H1 (cell line): ENCODE results near the gene EOLA1. TPM values are rescaled to one million over a fixed set of nuclear protein-coding genes. Genes with fewer than 3 reads are reported as not detected.

Source experiments
- CTCF ChIA-PET: fragments of 300-600 bp; sonication (Branson Sonifier 250); formaldehyde crosslinking; loops from one replicate; lab custom pipeline; 2021; ENCODE audit not compliant: partially characterized antibody; lab: Charles Lee
- POLR2A ChIA-PET: fragments of 300-600 bp; sonication (Branson Sonifier 250); formaldehyde crosslinking; loops from one replicate; lab custom pipeline; 2021; ENCODE audit warnings: inconsistent platforms; ENCODE audit not compliant: partially characterized antibody; lab: Charles Lee
- DNase-seq, 2 experiments: peaks; one replicate each; pipeline versions ENCODE4 v3.0.0 to v3.0.0-alpha.2; 2010 to 2022; ENCODE audit warnings: low spot score in 2 of 2, low read depth in 1 of 2, mixed read lengths in 1 of 2
- FAIRE-seq: peaks from 2 replicates; lab custom pipeline; 2011; peaks lifted over from hg19 to GRCh38; lab: Jason Lieb, UNC
- H2AFZ ChIP-seq: 2 replicates; pipeline ENCODE4 v1.8.1; 2012; ENCODE audit warnings: low read length, inconsistent platforms
- H2AK5ac ChIP-seq: 2 replicates; pipeline ENCODE4 v1.6.1; 2013; ENCODE audit warnings: low read depth, low read length
- H2BK120ac ChIP-seq: replicated peaks from 2 replicates; pipeline ENCODE3; 2013; ENCODE audit warnings: low read depth, low read length, inconsistent platforms
- H2BK12ac ChIP-seq: 2 replicates; pipeline ENCODE4 v1.6.1; 2013; ENCODE audit warnings: low read depth, low read length
- H2BK15ac ChIP-seq: 2 replicates; pipeline ENCODE4 v1.6.1; 2013; ENCODE audit warnings: low read length
- H2BK20ac ChIP-seq: 2 replicates; pipeline ENCODE4 v1.6.1; 2013; ENCODE audit warnings: low read length
- H2BK5ac ChIP-seq: 2 replicates; pipeline ENCODE4 v1.6.1; 2013; ENCODE audit warnings: low read depth, low read length
- H3K14ac ChIP-seq: 2 replicates; pipeline ENCODE4 v1.6.1; 2013; ENCODE audit warnings: inconsistent platforms; ENCODE audit not compliant: insufficient read length
- H3K18ac ChIP-seq: 2 replicates; pipeline ENCODE4 v1.6.1; 2013; ENCODE audit warnings: low read length; ENCODE audit errors: extremely low read depth
- H3K23ac ChIP-seq: 2 replicates; pipeline ENCODE4 v1.6.1; 2013; ENCODE audit warnings: inconsistent platforms; ENCODE audit not compliant: insufficient read length
- H3K23me2 ChIP-seq: 2 replicates; pipeline ENCODE4 v1.6.1; 2013; ENCODE audit warnings: low read depth, low read length
- H3K27ac ChIP-seq: 2 replicates; pipeline ENCODE4 v1.6.1; 2011; ENCODE audit warnings: low read depth, low read length, inconsistent platforms
- H3K27me3 ChIP-seq, 4 experiments: replicated peaks in 1 of 4; 1 replicate in 1 of 4; 2 replicates in 3 of 4; pipeline versions ENCODE4 v1.6.1 to v1.8.1; 2011 to 2013; ENCODE audit warnings: low read length in 3 of 4, mild to moderate bottlenecking in 3 of 4, inconsistent platforms in 2 of 4, mixed read lengths in 2 of 4, moderate library complexity in 1 of 4; ENCODE audit not compliant: control insufficient read depth in 3 of 4, insufficient read depth in 3 of 4; ENCODE audit errors: extremely low read depth in 1 of 4
- H3K36me3 ChIP-seq, 4 experiments: 2 replicates each; pipeline versions ENCODE4 v1.6.1 to v1.8.1; 2011 to 2013; ENCODE audit warnings: mild to moderate bottlenecking in 4 of 4, low read length in 3 of 4, moderate library complexity in 2 of 4, control low read depth in 1 of 4, inconsistent platforms in 1 of 4; ENCODE audit not compliant: insufficient read depth in 4 of 4, control insufficient read depth in 2 of 4
- H3K4ac ChIP-seq: replicated peaks from 2 replicates; pipeline ENCODE3; 2013; ENCODE audit warnings: low read length, low read depth, mixed read lengths, inconsistent platforms; ENCODE audit not compliant: insufficient read length
- H3K4me1 ChIP-seq, 4 experiments: replicated peaks in 1 of 4; 1 replicate in 1 of 4; 2 replicates in 3 of 4; pipeline versions ENCODE4 v1.6.1 to v1.8.1; 2011 to 2013; ENCODE audit warnings: low read length in 3 of 4, inconsistent platforms in 2 of 4, mixed read lengths in 1 of 4; ENCODE audit not compliant: insufficient read depth in 4 of 4, control insufficient read depth in 3 of 4
- H3K4me2 ChIP-seq, 2 experiments: 2 replicates each; pipeline versions ENCODE4 v1.6.1 to v1.8.1; 2011 to 2013; ENCODE audit warnings: low read depth in 2 of 2, low read length in 2 of 2, control low read depth in 1 of 2, inconsistent platforms in 1 of 2, mild to moderate bottlenecking in 1 of 2; ENCODE audit not compliant: insufficient read depth in 1 of 2
- H3K4me3 ChIP-seq, 4 experiments: fragments of 200-600, 300-600 bp in 1 of 4; sonication (generic), shearing (Covaris generic), sonication (Bioruptor Twin) in 1 of 4; 2 replicates each; pipeline versions ENCODE4 v1.5.1 to v1.8.1; 2011 to 2016; ENCODE audit warnings: low read length in 4 of 4, low read depth in 3 of 4, control low read depth in 2 of 4, inconsistent platforms in 2 of 4, mild to moderate bottlenecking in 2 of 4, mixed read lengths in 1 of 4, moderate library complexity in 1 of 4; ENCODE audit not compliant: insufficient read depth in 2 of 4; ENCODE audit errors: extremely low read depth in 1 of 4
- H3K56ac ChIP-seq: replicated peaks from 2 replicates; pipeline ENCODE3; 2013; ENCODE audit warnings: low read depth, mild to moderate bottlenecking, mixed read lengths, low read length, inconsistent platforms; ENCODE audit not compliant: insufficient read length
- H3K79me1 ChIP-seq: 2 replicates; pipeline ENCODE4 v1.6.1; 2013; ENCODE audit warnings: low read depth, low read length, control low read depth
- H3K79me2 ChIP-seq, 2 experiments: 2 replicates each; pipeline versions ENCODE4 v1.6.1 to v1.8.1; 2012 to 2013; ENCODE audit warnings: low read length in 2 of 2, mild to moderate bottlenecking in 2 of 2, inconsistent platforms in 1 of 2; ENCODE audit not compliant: insufficient read depth in 2 of 2, control insufficient read depth in 1 of 2
- H3K9ac ChIP-seq, 4 experiments: replicated peaks in 1 of 4; 1 replicate in 1 of 4; 2 replicates in 3 of 4; pipeline versions ENCODE4 v1.6.1 to v1.8.1; 2011 to 2013; ENCODE audit warnings: low read depth in 3 of 4, low read length in 3 of 4, control low read depth in 2 of 4, mild to moderate bottlenecking in 2 of 4, moderate library complexity in 2 of 4, inconsistent platforms in 1 of 4; ENCODE audit errors: extremely low read depth in 1 of 4
- H3K9me3 ChIP-seq, 2 experiments: 2 replicates each; pipeline versions ENCODE4 v1.6.1 to v1.8.1; 2012 to 2013; ENCODE audit warnings: mild to moderate bottlenecking in 2 of 2, moderate library complexity in 2 of 2, control low read depth in 1 of 2, inconsistent platforms in 1 of 2, low read depth in 1 of 2, low read length in 1 of 2, mixed read lengths in 1 of 2; ENCODE audit not compliant: insufficient read depth in 2 of 2
- H4K20me1 ChIP-seq, 2 experiments: replicated peaks in 1 of 2; 2 replicates each; pipeline versions ENCODE3 to v1.8.1; 2011 to 2013; ENCODE audit warnings: inconsistent platforms in 2 of 2, low read length in 2 of 2, mild to moderate bottlenecking in 1 of 2; ENCODE audit not compliant: insufficient read depth in 2 of 2, control insufficient read depth in 1 of 2
- H4K5ac ChIP-seq: 2 replicates; pipeline ENCODE4 v1.6.1; 2013; ENCODE audit warnings: low read length, low read depth, mixed read lengths, inconsistent platforms; ENCODE audit not compliant: insufficient read length
- H4K8ac ChIP-seq: 2 replicates; pipeline ENCODE4 v1.8.0; 2013; ENCODE audit warnings: mild to moderate bottlenecking, moderate library complexity, low read length, inconsistent platforms; ENCODE audit not compliant: insufficient read depth; ENCODE audit errors: extremely low read depth
- H4K91ac ChIP-seq: replicated peaks from 2 replicates; pipeline ENCODE3; 2013; ENCODE audit warnings: low read length, mixed read lengths, inconsistent platforms; ENCODE audit not compliant: insufficient read length
- POLR2A ChIP-seq, 2 experiments: IDR thresholded peaks; 1 replicate in 1 of 2; 2 replicates in 1 of 2; pipeline ENCODE4 v1.6.1; 2011; ENCODE audit warnings: low read depth in 2 of 2, low read length in 2 of 2, mild to moderate bottlenecking in 2 of 2; ENCODE audit errors: control extremely low read depth in 1 of 2
- SIX5 ChIP-seq: IDR thresholded peaks from 2 replicates; pipeline ENCODE4 v1.6.1; 2011; ENCODE audit warnings: mild to moderate bottlenecking, low read depth, low read length
- WGBS, 2 experiments: shearing (Covaris generic) in 1 of 2; methylation state at CpG; one replicate each; pipeline versions ENCODE4 v1.1.6 to v1.1.7; 2013 to 2015; ENCODE audit warnings: low lambda C conversion rate in 2 of 2, mixed read lengths in 2 of 2, inconsistent platforms in 1 of 2, low coverage in 1 of 2, missing lambda C conversion rate in 1 of 2; ENCODE audit not compliant: insufficient replicate concordance in 2 of 2, insufficient coverage in 1 of 2, insufficient read length in 1 of 2; ENCODE audit errors: extremely low coverage in 1 of 2, missing lambda C conversion rate in 1 of 2; 5-methylcytosine and 5-hydroxymethylcytosine counted together
- polyA plus RNA-seq, 7 experiments: library from polyadenylated mRNA; depleted of rRNA in 3 of 7; stranded (reverse) in 5 of 7; unstranded in 2 of 7; fragments of >200 nt in 5 of 7; fragments of 200-250 nt in 2 of 7; gene quantifications; 1 replicate in 5 of 7; 2 replicates in 1 of 7; 4 replicates in 1 of 7; pipeline versions ENCODE4 v1.2.1 to v1.2.3, GENCODE V29; 2011 to 2013; ENCODE audit warnings: missing spikeins in 2 of 7, mixed read lengths in 2 of 7
- total RNA-seq: library from RNA; stranded (reverse); fragmentation: NEBNext Ultra II Directional; extraction: Animal tissue kit (Norgen Biotek cat#: 25700); gene quantifications from 2 replicates; pipeline ENCODE4 v1.2.1, GENCODE V29; 2021

The EOLA1 gene
- total and polyA plus RNA-seq, 2 of the 8 experiments (the other 6 are each of a cell fraction or from before 2014, with no cell fraction given), result 5.4 to 7.6 TPM

GRCh38 chrX:149499766-149500165 is 41.0 kb upstream of the EOLA1 start:
- H3K36me3 ChIP-seq, result peaks cover 0 to 10% (median 2%) of the 10 kb centered on the region in 4 experiments; a peak in 5 of 8 replicates
- WGBS, 2 experiments, result 84% methylated on average over 5 of the region's 5 CpGs; no CpG with 5 or more reads in 1 of the 2 experiments
- H3K56ac ChIP-seq, result no peak overlapping the region
- no peak overlapping the region for H4K8ac ChIP-seq
- POLR2A ChIA-PET, result no interaction called here
- no peak overlapping the region for H3K14ac ChIP-seq
- no peak for DNase-seq
- no peak overlapping the region for H3K9ac ChIP-seq
- no peak overlapping the region for H2BK12ac ChIP-seq
- CTCF ChIA-PET, result no interaction called here
- no peaks in the 10 kb centered on the region for H4K20me1 ChIP-seq
- no peak overlapping the region for H2BK5ac ChIP-seq
- H3K79me1 ChIP-seq, result no peaks in the 10 kb centered on the region
- H3K23me2 ChIP-seq, result peaks cover 3% of the 10 kb centered on the region; the same call in 1 of the 2 replicates
- no peak overlapping the region for H2AFZ ChIP-seq
- H3K18ac ChIP-seq, result no peak overlapping the region
- H2BK20ac ChIP-seq, result no peak overlapping the region
- H3K9me3 ChIP-seq, result no peaks in the 10 kb centered on the region
- H3K23ac ChIP-seq, result no peak overlapping the region
- H3K4me1 ChIP-seq, result no peaks in the 10 kb centered on the region
- no peak overlapping the region for H3K27ac ChIP-seq
- no peak overlapping the region for H2BK120ac ChIP-seq
- H3K27me3 ChIP-seq, result peaks cover 0 to 3% (median 0%) of the 10 kb centered on the region in 4 experiments; a peak in 1 of 7 replicates
- H2AK5ac ChIP-seq, result no peak overlapping the region
- H2BK15ac ChIP-seq, result no peak overlapping the region
- FAIRE-seq, result no peak
- no peaks in the 10 kb centered on the region for H3K79me2 ChIP-seq
- H4K5ac ChIP-seq, result no peak overlapping the region
- no peak overlapping the region for H3K4ac ChIP-seq
- no peak overlapping the region for H3K4me3 ChIP-seq
- H4K91ac ChIP-seq, result no peak overlapping the region
- no peak overlapping the region for H3K4me2 ChIP-seq
- TF ChIP-seq POLR2A (IDR thresholded peaks at IDR 0.05; ENCODE audit: control extremely low read depth in 1 of 2, low read depth in 2 of 2, low read length in 2 of 2) (no peak), SIX5 (no peak)
